Hepatocyte (in vitro differentiated cells): ENCODE measurements around the gene HID1. TPM values are rescaled to one million over a fixed set of nuclear protein-coding genes. Genes with fewer than 3 reads are reported as not detected.

Source experiments
- DNase-seq: peaks from one replicate; pipeline ENCODE4 v3.0.0-alpha.2; 2016; ENCODE audit warnings: low spot score
- H2AFZ ChIP-seq: fragments of 200-600 bp; sonication (generic); 2 replicates; pipeline ENCODE4 v1.6.0; 2016; ENCODE audit warnings: antibody characterized with exemption, mild to moderate bottlenecking
- H3K27ac ChIP-seq: fragments of 200-600 bp; sonication (generic); 2 replicates; pipeline ENCODE4 v1.5.1; 2016; ENCODE audit warnings: mild to moderate bottlenecking
- H3K27me3 ChIP-seq: fragments of 200-600 bp; sonication (generic); 2 replicates; pipeline ENCODE4 v1.6.1; 2016
- H3K36me3 ChIP-seq: fragments of 200-600 bp; sonication (generic); replicated peaks from 2 replicates; pipeline ENCODE4 v1.5.1; 2016; ENCODE audit warnings: low read depth; ENCODE audit not compliant: insufficient read depth
- H3K4me1 ChIP-seq: fragments of 200-600 bp; sonication (generic); 2 replicates; pipeline ENCODE4 v1.5.1; 2016; ENCODE audit warnings: mild to moderate bottlenecking, moderate library complexity; ENCODE audit not compliant: insufficient read depth
- H3K4me2 ChIP-seq: fragments of 200-600 bp; sonication (generic); 2 replicates; pipeline ENCODE4 v1.6.0; 2016
- H3K4me3 ChIP-seq: fragments of 200-600 bp; sonication (generic); 2 replicates; pipeline ENCODE4 v1.5.1; 2016; ENCODE audit warnings: mild to moderate bottlenecking
- H3K79me2 ChIP-seq: fragments of 200-600 bp; sonication (generic); 2 replicates; pipeline ENCODE4 v1.6.0; 2017; ENCODE audit warnings: mild to moderate bottlenecking
- H3K9me2 ChIP-seq: fragments of 200-600 bp; sonication (generic); replicated peaks from 2 replicates; pipeline ENCODE4 v1.6.0; 2017; ENCODE audit warnings: mild to moderate bottlenecking; ENCODE audit not compliant: insufficient read depth
- H3K9me3 ChIP-seq: fragments of 200-600 bp; sonication (generic); 2 replicates; pipeline ENCODE4 v1.5.1; 2016; ENCODE audit warnings: low read depth, mild to moderate bottlenecking
- H4K20me1 ChIP-seq: fragments of 200-600 bp; sonication (generic); 2 replicates; pipeline ENCODE4 v1.6.0; 2016; ENCODE audit warnings: mild to moderate bottlenecking; ENCODE audit not compliant: insufficient read depth, poor library complexity, severe bottlenecking
- CTCF ChIP-seq: fragments of 200-600 bp; sonication (generic); IDR thresholded peaks from 2 replicates; pipeline ENCODE4 v1.5.1; 2016; ENCODE audit warnings: antibody characterized with exemption, mild to moderate bottlenecking; ENCODE audit not compliant: poor library complexity
- EZH2 ChIP-seq: fragments of 200-600 bp; sonication (generic); IDR thresholded peaks from 2 replicates; pipeline ENCODE4 v1.6.1; 2016; ENCODE audit warnings: antibody characterized with exemption, mild to moderate bottlenecking, borderline replicate concordance
- EZH2phosphoT487 ChIP-seq: fragments of 200-600 bp; sonication (generic); IDR thresholded peaks from one replicate; pipeline ENCODE4 v1.6.1; 2018; ENCODE audit warnings: antibody characterized with exemption, mild to moderate bottlenecking, low read depth, moderate library complexity; ENCODE audit not compliant: unreplicated experiment, severe bottlenecking
- WGBS: methylation state at CpG from one replicate; pipeline ENCODE4 v1.1.6; 2016; ENCODE audit warnings: low lambda C conversion rate; ENCODE audit errors: missing lambda C conversion rate; 5-methylcytosine and 5-hydroxymethylcytosine counted together
- polyA plus RNA-seq: library from polyadenylated mRNA; unstranded; fragments of >200 nt; fragmentation: Nextera tagmentation; extraction: Ambion mirVana; gene quantifications from 2 replicates; pipeline ENCODE4 v1.2.1, GENCODE V29; 2016
- total RNA-seq: library from RNA; depleted of rRNA; stranded (reverse); fragments of >200 nt; gene quantifications from 2 replicates; pipeline ENCODE4 v1.2.3, GENCODE V29; 2014

HID1 gene
- total and polyA plus RNA-seq, 2 experiments from 2014 or later = 15.3 to 43.4 TPM

GRCh38 chr17:74950207-74950606 lies 22.4 kb downstream of the HID1 start:
- no peak for TF ChIP-seq EZH2phosphoT487
- no peak for TF ChIP-seq EZH2
- no peak for TF ChIP-seq CTCF
- Histone ChIP-seq H3K27ac (peak overlapping the region; percentile 43), H3K4me2 (no peak overlapping the region), H3K79me2 (no peaks in the 10 kb centered on the region), H4K20me1 (no peaks in the 10 kb centered on the region), H3K9me2 (no peaks in the 10 kb centered on the region), H3K27me3 (no peaks in the 10 kb centered on the region), H3K36me3 (no peaks in the 10 kb centered on the region), H3K4me3 (no peak overlapping the region), H2AFZ (no peak overlapping the region), H3K9me3 (no peaks in the 10 kb centered on the region), H3K4me1 (peaks cover 11% of the 10 kb centered on the region)
- DNase-seq = peak; percentile 71
- 58% methylated on average over 7 of the region's 8 CpGs for WGBS

- TF ChIP-seq EZH2phosphoT487 (no peak), EZH2 (no peak), CTCF (no peak)
These were observed 23.0 kb downstream of the HID1 start for GRCh38 chr17:74949455-74950115.

GRCh38 chr17:74947041-74947754 lies 25.4 kb downstream of the HID1 start:
- no peaks in the 10 kb centered on the region for H3K9me2 ChIP-seq
- no peak overlapping the region for H3K4me3 ChIP-seq
- TF ChIP-seq EZH2 = no peak
- no peak for TF ChIP-seq EZH2phosphoT487
- no peak for TF ChIP-seq CTCF
- H2AFZ ChIP-seq = no peak overlapping the region
- 96% methylated on average over 17 of the region's 17 CpGs for WGBS
- H3K9me3 ChIP-seq = no peaks in the 10 kb centered on the region
- no peak overlapping the region for H3K4me2 ChIP-seq
- no peak overlapping the region for H3K27ac ChIP-seq
- no peaks in the 10 kb centered on the region for H3K79me2 ChIP-seq
- H3K36me3 ChIP-seq = no peaks in the 10 kb centered on the region
- no peak for DNase-seq
- H3K4me1 ChIP-seq = peaks cover 4% of the 10 kb centered on the region
- no peaks in the 10 kb centered on the region for H4K20me1 ChIP-seq
- no peaks in the 10 kb centered on the region for H3K27me3 ChIP-seq

More at GRCh38 chr17:74949455-74950115, 23.0 kb downstream of the HID1 start:
- DNase-seq = no peak
- no peak overlapping the region for H2AFZ ChIP-seq
- no peaks in the 10 kb centered on the region for H4K20me1 ChIP-seq
- 67% methylated on average over 12 of the region's 12 CpGs for WGBS
- peaks cover 11% of the 10 kb centered on the region for H3K4me1 ChIP-seq
- H3K4me2 ChIP-seq = no peak overlapping the region
- no peaks in the 10 kb centered on the region for H3K9me3 ChIP-seq
- H3K27ac ChIP-seq = no peak overlapping the region
- no peaks in the 10 kb centered on the region for H3K79me2 ChIP-seq
- no peaks in the 10 kb centered on the region for H3K9me2 ChIP-seq
- H3K36me3 ChIP-seq = no peaks in the 10 kb centered on the region
- H3K4me3 ChIP-seq = no peak overlapping the region
- H3K27me3 ChIP-seq = no peaks in the 10 kb centered on the region
